HG03045 (cell line): ENCODE results near the gene CDK3.

Experiments used
- ATAC-seq: cut with Tn5 transposase; IDR thresholded peaks from one replicate; pipeline ENCODE4 v1.9.1; 2021; ENCODE audit warnings: mild to moderate bottlenecking, moderate library complexity; ENCODE audit not compliant: unreplicated experiment

CDK3 gene

GRCh38 chr17:75987041-75987440, 13.6 kb upstream of the CDK3 start:
- ATAC-seq, result no peak

GRCh38 chr17:75991396-75991795, 9.3 kb upstream of the CDK3 start:
- no peak for ATAC-seq

- ATAC-seq, result no peak
These were observed 5.8 kb upstream of the CDK3 start for GRCh38 chr17:75994802-75995370.

GRCh38 chr17:75995385-75995925, 5.2 kb upstream of the CDK3 start:
- no peak for ATAC-seq

GRCh38 chr17:75996665-75997590, 3.7 kb upstream of the CDK3 start:
- no peak for ATAC-seq

GRCh38 chr17:75998327-75998795, 2.3 kb upstream of the CDK3 start:
- no peak for ATAC-seq

- no peak for ATAC-seq
These were observed 470 bp upstream of the CDK3 start for GRCh38 chr17:76000016-76000754.

GRCh38 chr17:76002100-76002499, 1.4 kb downstream of the CDK3 start:
- no peak for ATAC-seq

- no peak for ATAC-seq
These were observed 3.3 kb downstream of the CDK3 start for GRCh38 chr17:76003915-76004314.

- no peak for ATAC-seq
These were observed 4.2 kb downstream of the CDK3 start for GRCh38 chr17:76004750-76005262.

GRCh38 chr17:76005263-76006149, 4.9 kb downstream of the CDK3 start:
- ATAC-seq, result no peak

- no peak for ATAC-seq
These were observed 6.6 kb downstream of the CDK3 start for GRCh38 chr17:76007131-76007849.

GRCh38 chr17:76007850-76008165, 7.2 kb downstream of the CDK3 start:
- ATAC-seq, result no peak

- no peak for ATAC-seq
These were observed 7.6 kb downstream of the CDK3 start for GRCh38 chr17:76008208-76008607.

GRCh38 chr17:76008630-76009425, 8.2 kb downstream of the CDK3 start:
- no peak for ATAC-seq

- ATAC-seq, result no peak
These were observed 8.8 kb downstream of the CDK3 start for GRCh38 chr17:76009447-76009846.

- no peak for ATAC-seq
These were observed 9.5 kb downstream of the CDK3 start for GRCh38 chr17:76009969-76010661.

GRCh38 chr17:76011951-76012350, 11.3 kb downstream of the CDK3 start:
- ATAC-seq, result no peak
